Muscle of leg (tissue), 11 donors: ENCODE measurements around the gene TAF15. TPM values are rescaled to one million over a fixed set of nuclear protein-coding genes. Genes with fewer than 3 reads are reported as not detected.
A peak's percentile ranks its signal among the peaks of the same experiment; 100 is the strongest.

Source experiments
- DNase-seq: peaks from one replicate; pipeline ENCODE4 v3.0.0; 2013
- H3K27ac ChIP-seq: one replicate; pipeline ENCODE4 v1.5.1; 2013; ENCODE audit warnings: mild to moderate bottlenecking, low read length, control low read depth
- H3K27me3 ChIP-seq: one replicate; pipeline ENCODE4 v1.6.1; 2013; ENCODE audit warnings: low read length; ENCODE audit not compliant: control insufficient read depth, insufficient read depth
- H3K36me3 ChIP-seq: one replicate; pipeline ENCODE4 v1.6.1; 2013; ENCODE audit warnings: low read length; ENCODE audit not compliant: control insufficient read depth, insufficient read depth
- H3K4me1 ChIP-seq: one replicate; pipeline ENCODE4 v1.6.1; 2013; ENCODE audit warnings: low read length; ENCODE audit not compliant: control insufficient read depth, insufficient read depth
- H3K4me3 ChIP-seq: one replicate; pipeline ENCODE4 v1.5.1; 2013; ENCODE audit warnings: low read length, control low read depth
- H3K9me3 ChIP-seq: replicated peaks from 2 replicates; pipeline ENCODE4 v1.6.1; 2013; ENCODE audit warnings: low read depth, low read length; ENCODE audit not compliant: control insufficient read depth
- WGBS: methylation state at CpG from one replicate; pipeline ENCODE4 v1.1.5; 2013; ENCODE audit warnings: missing lambda C conversion rate; ENCODE audit not compliant: insufficient coverage; 5-methylcytosine and 5-hydroxymethylcytosine counted together
- polyA plus RNA-seq, 8 donors: library from polyadenylated mRNA; unstranded; fragments of 120-200 nt; gene quantifications; one replicate each; pipeline versions ENCODE4 v1.2.1 to v1.2.3, GENCODE V29; 2013; ENCODE audit warnings: inconsistent platforms in 1 of 8, low replicate concordance in 1 of 8; ENCODE audit not compliant: insufficient read length in 8 of 8, insufficient read depth in 1 of 8
- total RNA-seq: library from RNA; stranded (reverse); fragments of 120-200 nt; gene quantifications from one replicate; pipeline ENCODE4 v1.2.4, GENCODE V29; 2013

Gene TAF15
- total and polyA plus RNA-seq, 9 donors: 26.9 to 162 (median 140) TPM

GRCh38 chr17:35766903-35767510 lies 42.3 kb upstream of the TAF15 start:
- no peak overlapping the region for H3K27ac ChIP-seq
- H3K36me3 ChIP-seq: no peaks in the 10 kb centered on the region
- peaks cover 25% of the 10 kb centered on the region for H3K4me1 ChIP-seq
- peak; percentile 40 for DNase-seq
- no peaks in the 10 kb centered on the region for H3K27me3 ChIP-seq
- 40% methylated on average over 2 of the region's 7 CpGs for WGBS
- no peak overlapping the region for H3K4me3 ChIP-seq
- no peaks in the 10 kb centered on the region for H3K9me3 ChIP-seq

GRCh38 chr17:35768797-35769196 lies 40.5 kb upstream of the TAF15 start:
- Histone ChIP-seq H3K4me3 (no peak overlapping the region), H3K4me1 (peaks cover 34% of the 10 kb centered on the region)
- WGBS: no CpG with 5 or more reads among the region's 2 CpGs

GRCh38 chr17:35769895-35770486 lies 39.3 kb upstream of the TAF15 start:
- H3K27me3 ChIP-seq: no peaks in the 10 kb centered on the region
- H3K4me3 ChIP-seq: no peak overlapping the region
- no peak for DNase-seq
- peaks cover 38% of the 10 kb centered on the region for H3K4me1 ChIP-seq
- no peaks in the 10 kb centered on the region for H3K9me3 ChIP-seq
- H3K27ac ChIP-seq: no peak overlapping the region
- 91% methylated on average over 44 of the region's 48 CpGs for WGBS
- no peaks in the 10 kb centered on the region for H3K36me3 ChIP-seq

More at GRCh38 chr17:35768797-35769196, 40.5 kb upstream of the TAF15 start:
- no peaks in the 10 kb centered on the region for H3K9me3 ChIP-seq
- DNase-seq: no peak
- H3K27ac ChIP-seq: no peak overlapping the region
- H3K27me3 ChIP-seq: no peaks in the 10 kb centered on the region
- H3K36me3 ChIP-seq: no peaks in the 10 kb centered on the region

GRCh38 chr17:35773129-35773528 lies 36.2 kb upstream of the TAF15 start:
- H3K4me1 ChIP-seq: peaks cover 25% of the 10 kb centered on the region
- no peak for DNase-seq
- H3K27ac ChIP-seq: peak overlapping the region; percentile 55
- 79% methylated on average over 19 of the region's 20 CpGs for WGBS
- no peak overlapping the region for H3K4me3 ChIP-seq
- no peaks in the 10 kb centered on the region for H3K27me3 ChIP-seq
- no peaks in the 10 kb centered on the region for H3K9me3 ChIP-seq
- H3K36me3 ChIP-seq: no peaks in the 10 kb centered on the region

- peaks cover 25% of the 10 kb centered on the region for H3K4me1 ChIP-seq
- 26% methylated on average over 8 of the region's 10 CpGs for WGBS
- no peak overlapping the region for H3K4me3 ChIP-seq
- H3K27me3 ChIP-seq: peaks cover under 1% of the 10 kb centered on the region
- H3K27ac ChIP-seq: peak overlapping the region; percentile 55
- H3K9me3 ChIP-seq: no peaks in the 10 kb centered on the region
- DNase-seq: peak; percentile 40
- no peaks in the 10 kb centered on the region for H3K36me3 ChIP-seq
Measured at GRCh38 chr17:35773679-35774425, 35.4 kb upstream of the TAF15 start.

- H3K4me3 ChIP-seq: no peak overlapping the region
- H3K27ac ChIP-seq: peak overlapping the region; percentile 55
- peaks cover 25% of the 10 kb centered on the region for H3K4me1 ChIP-seq
- no CpG with 5 or more reads among the region's 5 CpGs for WGBS
- no peaks in the 10 kb centered on the region for H3K9me3 ChIP-seq
- peak; percentile 44 for DNase-seq
- H3K36me3 ChIP-seq: no peaks in the 10 kb centered on the region
- peaks cover 3% of the 10 kb centered on the region for H3K27me3 ChIP-seq
Measured at GRCh38 chr17:35774499-35774898, 34.8 kb upstream of the TAF15 start.

- WGBS: 47% methylated on average over 4 of the region's 5 CpGs
- H3K27ac ChIP-seq: no peak overlapping the region
- no peak for DNase-seq
- no peaks in the 10 kb centered on the region for H3K9me3 ChIP-seq
- no peaks in the 10 kb centered on the region for H3K36me3 ChIP-seq
- H3K4me1 ChIP-seq: peaks cover 25% of the 10 kb centered on the region
- H3K4me3 ChIP-seq: no peak overlapping the region
- H3K27me3 ChIP-seq: peaks cover 3% of the 10 kb centered on the region
Measured at GRCh38 chr17:35775039-35775438, 34.2 kb upstream of the TAF15 start.

- no peak overlapping the region for H3K27ac ChIP-seq
- H3K4me1 ChIP-seq: peaks cover 25% of the 10 kb centered on the region
- WGBS: 73% methylated on average over 3 of the region's 6 CpGs
Measured at GRCh38 chr17:35775583-35775982, 33.7 kb upstream of the TAF15 start.

GRCh38 chr17:35778641-35779196 lies 30.6 kb upstream of the TAF15 start:
- Histone ChIP-seq H3K9me3 (no peaks in the 10 kb centered on the region), H3K27ac (no peak overlapping the region), H3K27me3 (peaks cover 3% of the 10 kb centered on the region), H3K36me3 (no peaks in the 10 kb centered on the region), H3K4me1 (peaks cover 22% of the 10 kb centered on the region), H3K4me3 (no peak overlapping the region)
- WGBS: 81% methylated on average over 12 of the region's 16 CpGs
- DNase-seq: no peak

More at GRCh38 chr17:35775583-35775982, 33.7 kb upstream of the TAF15 start:
- Histone ChIP-seq H3K9me3 (no peaks in the 10 kb centered on the region), H3K4me3 (no peak overlapping the region), H3K27me3 (peaks cover 3% of the 10 kb centered on the region), H3K36me3 (no peaks in the 10 kb centered on the region)
- DNase-seq: no peak

GRCh38 chr17:35780950-35781349 lies 28.3 kb upstream of the TAF15 start:
- H3K9me3 ChIP-seq: no peaks in the 10 kb centered on the region
- H3K27me3 ChIP-seq: peaks cover 3% of the 10 kb centered on the region
- DNase-seq: no peak
- no peaks in the 10 kb centered on the region for H3K36me3 ChIP-seq
- no peak overlapping the region for H3K27ac ChIP-seq
- 22% methylated on average over 3 of the region's 3 CpGs for WGBS
- H3K4me1 ChIP-seq: peaks cover 5% of the 10 kb centered on the region
- H3K4me3 ChIP-seq: no peak overlapping the region
